ENCODE results near the gene UGT1A7.

GRCh38 chr2:233803994-233804393, 122.3 kb downstream of the UGT1A7 start:
- TF ChIP-seq CTCF (IDR thresholded peaks at IDR 0.05) (no peak), POLR2A (IDR thresholded peaks at IDR 0.05) (no peak)

All from adrenal gland (tissue), 5 donors.